HEK293 (cell line): ENCODE measurements around the gene MRTFA.

ENCODE experiments used
- GLI2 ChIP-seq: fragments of 450-650 bp; formaldehyde crosslinking; IDR thresholded peaks from 2 replicates; pipeline ENCODE4; 2017; ENCODE audit warnings: missing biosample characterization, missing genetic modification characterization, low read depth, borderline replicate concordance
- OVOL3 ChIP-seq: fragments of 450-650 bp; formaldehyde crosslinking; IDR thresholded peaks from 2 replicates; pipeline ENCODE4 v1.5.1; 2016; ENCODE audit warnings: missing biosample characterization, missing genetic modification characterization
- PRDM4 ChIP-seq: fragments of 450-650 bp; formaldehyde crosslinking; IDR thresholded peaks from 2 replicates; pipeline ENCODE4 v1.5.1; 2017; ENCODE audit warnings: missing biosample characterization, missing genetic modification characterization
- PRDM6 ChIP-seq: fragments of 450-650 bp; formaldehyde crosslinking; IDR thresholded peaks from 2 replicates; pipeline ENCODE4 v1.5.1; 2017; ENCODE audit warnings: missing biosample characterization, missing genetic modification characterization
- SALL2 ChIP-seq: fragments of 450-650 bp; formaldehyde crosslinking; IDR thresholded peaks from 2 replicates; pipeline ENCODE4 v1.5.0; 2017; ENCODE audit warnings: missing biosample characterization, mild to moderate bottlenecking, missing genetic modification characterization, borderline replicate concordance
- YY2 ChIP-seq: fragments of 450-650 bp; formaldehyde crosslinking; IDR thresholded peaks from 2 replicates; pipeline ENCODE4 v1.5.1; 2016; ENCODE audit warnings: missing biosample characterization, missing genetic modification characterization
- ZNF138 ChIP-seq: fragments of 450-650 bp; formaldehyde crosslinking; IDR thresholded peaks from 2 replicates; pipeline ENCODE4 v1.5.1; 2016; ENCODE audit warnings: missing biosample characterization, missing genetic modification characterization, borderline replicate concordance
- ZNF274 ChIP-seq, 2 experiments: fragments of 200-500 bp in 1 of 2; fragments of 450-650 bp in 1 of 2; sonication (Bioruptor generic) in 1 of 2; formaldehyde crosslinking in 1 of 2; IDR thresholded peaks; 2 replicates each; pipeline versions ENCODE4 v1.5.1 to v1.6.1; 2014 to 2016; ENCODE audit warnings: borderline replicate concordance in 1 of 2, inconsistent platforms in 1 of 2, low read length in 1 of 2, missing biosample characterization in 1 of 2, missing genetic modification characterization in 1 of 2
- ZNF704 ChIP-seq: fragments of 450-650 bp; formaldehyde crosslinking; IDR thresholded peaks from 2 replicates; pipeline ENCODE4 v1.5.1; 2016; ENCODE audit warnings: missing biosample characterization, missing genetic modification characterization
- ZNF837 ChIP-seq: fragments of 450-650 bp; formaldehyde crosslinking; IDR thresholded peaks from 2 replicates; pipeline ENCODE4 v1.5.1; 2016; ENCODE audit warnings: missing biosample characterization, missing genetic modification characterization
- TF ChIP-seq, protein P1 (sequence below): fragments of 450-650 bp; formaldehyde crosslinking; optimal IDR thresholded peaks from 2 replicates; pipeline ENCODE3; 2016; ENCODE audit warnings: missing biosample characterization, mild to moderate bottlenecking, missing genetic modification characterization
- TF ChIP-seq, protein P2 (sequence below): fragments of 450-650 bp; formaldehyde crosslinking; IDR thresholded peaks from 2 replicates; pipeline ENCODE4 v1.5.1; 2016; ENCODE audit warnings: missing biosample characterization, missing genetic modification characterization
- TF ChIP-seq, protein P3 (sequence below): fragments of 450-650 bp; formaldehyde crosslinking; IDR thresholded peaks from 2 replicates; pipeline ENCODE4 v1.5.1; 2016; ENCODE audit warnings: missing biosample characterization, missing genetic modification characterization

- TF ChIP-seq, protein P1, sequence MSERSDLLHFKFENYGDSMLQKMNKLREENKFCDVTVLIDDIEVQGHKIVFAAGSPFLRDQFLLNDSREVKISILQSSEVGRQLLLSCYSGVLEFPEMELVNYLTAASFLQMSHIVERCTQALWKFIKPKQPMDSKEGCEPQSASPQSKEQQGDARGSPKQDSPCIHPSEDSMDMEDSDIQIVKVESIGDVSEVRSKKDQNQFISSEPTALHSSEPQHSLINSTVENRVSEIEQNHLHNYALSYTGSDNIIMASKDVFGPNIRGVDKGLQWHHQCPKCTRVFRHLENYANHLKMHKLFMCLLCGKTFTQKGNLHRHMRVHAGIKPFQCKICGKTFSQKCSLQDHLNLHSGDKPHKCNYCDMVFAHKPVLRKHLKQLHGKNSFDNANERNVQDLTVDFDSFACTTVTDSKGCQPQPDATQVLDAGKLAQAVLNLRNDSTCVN (tag by site-specific recombination) = no peak
- TF ChIP-seq, protein P2, sequence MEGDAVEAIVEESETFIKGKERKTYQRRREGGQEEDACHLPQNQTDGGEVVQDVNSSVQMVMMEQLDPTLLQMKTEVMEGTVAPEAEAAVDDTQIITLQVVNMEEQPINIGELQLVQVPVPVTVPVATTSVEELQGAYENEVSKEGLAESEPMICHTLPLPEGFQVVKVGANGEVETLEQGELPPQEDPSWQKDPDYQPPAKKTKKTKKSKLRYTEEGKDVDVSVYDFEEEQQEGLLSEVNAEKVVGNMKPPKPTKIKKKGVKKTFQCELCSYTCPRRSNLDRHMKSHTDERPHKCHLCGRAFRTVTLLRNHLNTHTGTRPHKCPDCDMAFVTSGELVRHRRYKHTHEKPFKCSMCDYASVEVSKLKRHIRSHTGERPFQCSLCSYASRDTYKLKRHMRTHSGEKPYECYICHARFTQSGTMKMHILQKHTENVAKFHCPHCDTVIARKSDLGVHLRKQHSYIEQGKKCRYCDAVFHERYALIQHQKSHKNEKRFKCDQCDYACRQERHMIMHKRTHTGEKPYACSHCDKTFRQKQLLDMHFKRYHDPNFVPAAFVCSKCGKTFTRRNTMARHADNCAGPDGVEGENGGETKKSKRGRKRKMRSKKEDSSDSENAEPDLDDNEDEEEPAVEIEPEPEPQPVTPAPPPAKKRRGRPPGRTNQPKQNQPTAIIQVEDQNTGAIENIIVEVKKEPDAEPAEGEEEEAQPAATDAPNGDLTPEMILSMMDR (tag by site-specific recombination) = no peak
- TF ChIP-seq ZNF704 (tag by site-specific recombination) (no peak), GLI2 (tag by site-specific recombination) (no peak; the same call in 1 of the 2 replicates), ZNF138 (tag by site-specific recombination) (no peak), PRDM6 (tag by site-specific recombination) (peak; percentile 89), OVOL3 (tag by site-specific recombination) (no peak), ZNF274 (IDR thresholded peaks at IDR 0.05; ENCODE audit: low read length) (no peak), ZNF274 (tag by site-specific recombination; IDR thresholded peaks at IDR 0.05; ENCODE audit: borderline replicate concordance) (no peak), SALL2 (tag by site-specific recombination) (no peak), PRDM4 (tag by site-specific recombination) (no peak), YY2 (tag by site-specific recombination) (no peak), ZNF837 (tag by site-specific recombination) (no peak)
- TF ChIP-seq, protein P3, sequence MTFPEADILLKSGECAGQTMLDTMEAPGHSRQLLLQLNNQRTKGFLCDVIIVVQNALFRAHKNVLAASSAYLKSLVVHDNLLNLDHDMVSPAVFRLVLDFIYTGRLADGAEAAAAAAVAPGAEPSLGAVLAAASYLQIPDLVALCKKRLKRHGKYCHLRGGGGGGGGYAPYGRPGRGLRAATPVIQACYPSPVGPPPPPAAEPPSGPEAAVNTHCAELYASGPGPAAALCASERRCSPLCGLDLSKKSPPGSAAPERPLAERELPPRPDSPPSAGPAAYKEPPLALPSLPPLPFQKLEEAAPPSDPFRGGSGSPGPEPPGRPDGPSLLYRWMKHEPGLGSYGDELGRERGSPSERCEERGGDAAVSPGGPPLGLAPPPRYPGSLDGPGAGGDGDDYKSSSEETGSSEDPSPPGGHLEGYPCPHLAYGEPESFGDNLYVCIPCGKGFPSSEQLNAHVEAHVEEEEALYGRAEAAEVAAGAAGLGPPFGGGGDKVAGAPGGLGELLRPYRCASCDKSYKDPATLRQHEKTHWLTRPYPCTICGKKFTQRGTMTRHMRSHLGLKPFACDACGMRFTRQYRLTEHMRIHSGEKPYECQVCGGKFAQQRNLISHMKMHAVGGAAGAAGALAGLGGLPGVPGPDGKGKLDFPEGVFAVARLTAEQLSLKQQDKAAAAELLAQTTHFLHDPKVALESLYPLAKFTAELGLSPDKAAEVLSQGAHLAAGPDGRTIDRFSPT = no peak; the same call in 1 of the 2 replicates
These were observed 24.2 kb downstream of the MRTFA start for GRCh38 chr22:40612291-40612751.
